GM12878 (cell line): ENCODE measurements around the gene CD300E. TPM values are rescaled to one million over a fixed set of nuclear protein-coding genes. Genes with fewer than 3 reads are reported as not detected.

Experiments used
- ATAC-seq: fragments of 200-7000 bp; cut with Tn5 transposase; 3 replicates; pipeline ENCODE4 v1.9.1; 2020; ENCODE audit warnings: mild to moderate bottlenecking, moderate library complexity
- BruUV-seq: library from RNA; stranded (reverse); fragments of 400-500 nt; replicated peaks from 2 replicates; lab custom pipeline; 2021; lab: Mats Ljungman, UMichigan
- CTCF ChIA-PET: fragments of 300-600 bp; sonication (Branson Sonifier 250); formaldehyde crosslinking; extraction: SDS; loops from one replicate; lab custom pipeline; 2021; ENCODE audit warnings: inconsistent platforms; lab: Yijun Ruan, JAX
- POLR2A ChIA-PET: fragments of 350-600 bp; formaldehyde crosslinking; extraction: SDS; loops from one replicate; lab custom pipeline; 2021; ENCODE audit warnings: inconsistent platforms; lab: Charles Lee
- RAD21 ChIA-PET: fragments of 300-600 bp; sonication (Branson Sonifier 250); formaldehyde crosslinking; loops from one replicate; lab custom pipeline; 2023; ENCODE audit warnings: antibody characterized with exemption; ENCODE audit not compliant: unreplicated experiment; lab: Charles Lee
- SMC1A ChIA-PET: fragments of 300-600 bp; sonication (Branson Sonifier 250); formaldehyde crosslinking; loops from one replicate; lab custom pipeline; 2023; ENCODE audit not compliant: unreplicated experiment, uncharacterized antibody; lab: Charles Lee
- DNase-seq: peaks from one replicate; pipeline ENCODE4 v3.0.0-alpha.2; 2011; ENCODE audit warnings: low read depth, low spot score
- FAIRE-seq: peaks from 3 replicates; lab custom pipeline; 2011; peaks lifted over from hg19 to GRCh38; lab: Jason Lieb, UNC
- H2AFZ ChIP-seq: 2 replicates; pipeline ENCODE4 v1.6.0; 2011; ENCODE audit warnings: low read depth, low read length, control low read depth; ENCODE audit not compliant: control insufficient read depth
- H3K27ac ChIP-seq: 2 replicates; pipeline ENCODE4 v1.5.1; 2011; ENCODE audit warnings: control low read depth; ENCODE audit not compliant: control insufficient read depth, insufficient read depth
- H3K27me3 ChIP-seq, 2 experiments: replicated peaks in 1 of 2; 2 replicates each; pipeline versions ENCODE4 v1.6.0 to v1.6.1; 2011; ENCODE audit warnings: low read length in 1 of 2; ENCODE audit not compliant: control insufficient read depth in 2 of 2, insufficient read depth in 2 of 2
- H3K36me3 ChIP-seq, 2 experiments: 2 replicates each; pipeline ENCODE4 v1.5.1; 2011; ENCODE audit warnings: low read length in 1 of 2; ENCODE audit not compliant: control insufficient read depth in 2 of 2, insufficient read depth in 2 of 2
- H3K4me1 ChIP-seq: 2 replicates; pipeline ENCODE4 v1.6.1; 2011; ENCODE audit warnings: mild to moderate bottlenecking, low read length, moderate library complexity, mixed read lengths; ENCODE audit not compliant: control insufficient read depth, insufficient read depth
- H3K4me2 ChIP-seq: 2 replicates; pipeline ENCODE4 v1.6.0; 2011; ENCODE audit warnings: control low read depth; ENCODE audit not compliant: control insufficient read depth, insufficient read depth
- H3K4me3 ChIP-seq: fragments of 200-600 bp; sonication (generic); 2 replicates; pipeline ENCODE4 v1.5.1; 2016
- H3K79me2 ChIP-seq: 2 replicates; pipeline ENCODE4 v1.6.0; 2011; ENCODE audit warnings: low read length; ENCODE audit not compliant: control insufficient read depth, insufficient read depth
- H3K9ac ChIP-seq: 2 replicates; pipeline ENCODE4 v1.8.0; 2011; ENCODE audit warnings: low read length, control low read depth, mixed read lengths; ENCODE audit not compliant: control insufficient read depth, insufficient read depth
- H3K9me3 ChIP-seq: replicated peaks from 3 replicates; pipeline ENCODE4 v1.5.1; 2011; ENCODE audit warnings: mild to moderate bottlenecking, low read length; ENCODE audit not compliant: control insufficient read depth, insufficient read depth
- H4K20me1 ChIP-seq: 2 replicates; pipeline ENCODE4 v1.6.0; 2011; ENCODE audit not compliant: control insufficient read depth, insufficient read depth
- CEBPB ChIP-seq, 2 experiments: fragments of 150-350 bp in 1 of 2; IDR thresholded peaks; 2 replicates each; pipeline ENCODE4 v1.6.1; 2012 to 2014; ENCODE audit warnings: low read depth in 2 of 2, low read length in 2 of 2, borderline replicate concordance in 1 of 2, inconsistent platforms in 1 of 2
- CHD1 ChIP-seq: IDR thresholded peaks from 2 replicates; pipeline ENCODE4 v1.6.1; 2012; ENCODE audit warnings: low read depth, low read length, improper control_type of control experiment
- CHD2 ChIP-seq: IDR thresholded peaks from 2 replicates; pipeline ENCODE4 v1.6.1; 2011; ENCODE audit warnings: low read depth, low read length, improper control_type of control experiment, borderline replicate concordance
- CREM ChIP-seq: IDR thresholded peaks from 2 replicates; pipeline ENCODE4 v1.6.1; 2014; ENCODE audit warnings: antibody characterized with exemption, low read depth
- DPF2 ChIP-seq: fragments of 450-650 bp; IDR thresholded peaks from 2 replicates; pipeline ENCODE4 v1.6.1; 2017; ENCODE audit warnings: mild to moderate bottlenecking
- EP300 ChIP-seq, 2 experiments: fragments of 150-350 bp in 1 of 2; IDR thresholded peaks; 2 replicates each; pipeline ENCODE4 v1.6.1; 2011 to 2012; ENCODE audit warnings: low read depth in 2 of 2, low read length in 2 of 2, borderline replicate concordance in 1 of 2, improper control_type of control experiment in 1 of 2, inconsistent platforms in 1 of 2; ENCODE audit not compliant: control insufficient read depth in 1 of 2
- GATAD2B ChIP-seq: fragments of 450-650 bp; conservative IDR thresholded peaks from 2 replicates; pipeline ENCODE4 v1.6.1; 2017; ENCODE audit warnings: low read depth, mild to moderate bottlenecking, moderate library complexity
- IKZF1 ChIP-seq: fragments of 450-650 bp; conservative IDR thresholded peaks from 2 replicates; pipeline ENCODE4 v1.6.1; 2017; ENCODE audit warnings: antibody characterized with exemption, mild to moderate bottlenecking
- IKZF2 ChIP-seq, 2 experiments: fragments of 450-650 bp; IDR thresholded peaks; 2 replicates each; pipeline ENCODE4 v1.6.1; 2017; ENCODE audit warnings: mild to moderate bottlenecking in 2 of 2, moderate library complexity in 2 of 2
- NBN ChIP-seq: fragments of 450-650 bp; IDR thresholded peaks from 2 replicates; pipeline ENCODE4 v1.6.1; 2016
- PKNOX1 ChIP-seq: fragments of 450-650 bp; IDR thresholded peaks from 2 replicates; pipeline ENCODE4 v1.6.1; 2016; ENCODE audit warnings: mild to moderate bottlenecking
- RAD51 ChIP-seq: fragments of 450-650 bp; IDR thresholded peaks from 2 replicates; pipeline ENCODE4 v1.6.1; 2016; ENCODE audit warnings: moderate library complexity, mild to moderate bottlenecking, inconsistent platforms
- RELB ChIP-seq: fragments of 450-650 bp; IDR thresholded peaks from 2 replicates; pipeline ENCODE4 v1.6.1; 2017; ENCODE audit warnings: low read depth, mild to moderate bottlenecking, moderate library complexity
- SMC3 ChIP-seq: IDR thresholded peaks from 2 replicates; pipeline ENCODE4 v1.6.1; 2011; ENCODE audit warnings: low read length, improper control_type of control experiment, borderline replicate concordance
- SRF ChIP-seq, 2 experiments: IDR thresholded peaks; 2 replicates each; pipeline ENCODE4 v1.6.1; 2011; ENCODE audit warnings: low read depth in 2 of 2, low read length in 2 of 2, mild to moderate bottlenecking in 1 of 2, moderate library complexity in 1 of 2
- TCF7 ChIP-seq: IDR thresholded peaks from 2 replicates; pipeline ENCODE4 v1.6.1; 2014; ENCODE audit warnings: antibody characterized with exemption, borderline replicate concordance
- ZBTB4 ChIP-seq: fragments of 450-650 bp; formaldehyde crosslinking; IDR thresholded peaks from 2 replicates; pipeline ENCODE4 v1.4.0; 2022; ENCODE audit warnings: mild to moderate bottlenecking, moderate library complexity
- WGBS: methylation state at CpG from one replicate; pipeline ENCODE4 v1.1.6; 2016; ENCODE audit warnings: low lambda C conversion rate; ENCODE audit not compliant: insufficient replicate concordance, insufficient coverage; ENCODE audit errors: missing lambda C conversion rate; 5-methylcytosine and 5-hydroxymethylcytosine counted together
- in situ Hi-C: fragments of 300-500 bp; cut with MboI; formaldehyde crosslinking; loops from 9 replicates; pipeline ENCODE4 v1.14.3; 2018; ENCODE audit warnings: mixed read lengths
- intact Hi-C: fragments of 100-400 bp; cut with micrococcal nuclease; formaldehyde crosslinking; loops from one replicate; pipeline ENCODE4 v1.14.2; 2022; ENCODE audit not compliant: unreplicated experiment
- polyA plus RNA-seq, 11 experiments: library from polyadenylated mRNA; depleted of rRNA in 4 of 11; unstranded in 6 of 11; stranded (reverse) in 5 of 11; fragments of >200 nt; fragmentation: Nextera tagmentation in 4 of 11; fragmentation: Illumina TruSeq in 1 of 11; extraction: Ambion mirVana in 4 of 11; extraction: Trizol in 1 of 11; gene quantifications; 1 replicate in 1 of 11; 2 replicates in 10 of 11; pipeline versions ENCODE4 v1.2.1 to v1.2.3, GENCODE V29; 2011 to 2016; ENCODE audit warnings: inconsistent platforms in 2 of 11, missing spikeins in 2 of 11, low read depth in 1 of 11
- total RNA-seq, 4 experiments: library from RNA; depleted of rRNA in 3 of 4; stranded (reverse); fragments of >200 nt in 3 of 4; fragmentation: Illumina TruSeq in 1 of 4; extraction: Trizol in 1 of 4; gene quantifications; 2 replicates each; pipeline versions ENCODE4 v1.2.1 to v1.2.3, GENCODE V29; 2013 to 2021

CD300E gene
- total and polyA plus RNA-seq, 10 of the 15 experiments (the other 5 are each of a cell fraction or from before 2014, with no cell fraction given): not detected

GRCh38 chr17:74635418-74635817, 11.9 kb upstream of the CD300E start:
- in situ Hi-C loops: no loop called here
- intact Hi-C loops: no loop called here
- Histone ChIP-seq H3K27ac (no peak overlapping the region), H2AFZ (no peak overlapping the region), H3K4me2 (no peak overlapping the region), H4K20me1 (no peaks in the 10 kb centered on the region; the same call in 1 of the 2 replicates), H3K4me3 (no peak overlapping the region), H3K36me3 (no peaks in the 10 kb centered on the region), H3K27me3 (peaks cover 0 to 2% of the 10 kb centered on the region in 2 experiments; a peak in 2 of 4 replicates), H3K79me2 (no peaks in the 10 kb centered on the region), H3K9ac (no peak overlapping the region), H3K9me3 (no peaks in the 10 kb centered on the region), H3K4me1 (peaks cover 37% of the 10 kb centered on the region)
- ATAC-seq: no peak; the same call in 1 of the 3 replicates
- no TSS peak for BruUV-seq
- POLR2A ChIA-PET: interaction anchor here (1.3 kb wide), 1 partner anchor 21 kb away, joined by 3 read pairs; no protein-coding TSS in a partner anchor
- no peak for FAIRE-seq
- 15% methylated on average over 13 of the region's 13 CpGs for WGBS
- CTCF ChIA-PET: interaction anchor here (0.5 to 4.0 kb wide), 7 partner anchors 10 to 145 kb away, joined by 3 to 12 read pairs (median 4); partner anchors contain the start of genes CD300LB and RAB37
- SMC1A ChIA-PET: interaction anchor here (0.6 to 1.5 kb wide), 4 partner anchors 68 to 266 kb away, joined by 3 to 5 read pairs (median 3); partner anchors contain the start of gene CD300H
- RAD21 ChIA-PET: interaction anchor here (0.6 to 2.6 kb wide), 4 partner anchors 24 to 102 kb away, joined by 3 to 10 read pairs (median 4); partner anchors contain the start of gene RAB37
- peak; percentile 55 for DNase-seq
- TF ChIP-seq RELB (peak; percentile 85), SMC3 (no peak), NBN (peak; percentile 84), PKNOX1 (peak; percentile 58), CHD2 (peak; percentile 45; the same call in 1 of the 2 replicates), TCF7 (no peak), CHD1 (no peak), SRF (IDR thresholded peaks at IDR 0.05; ENCODE audit: low read depth in 2 of 2, low read length in 2 of 2) (no peak), RAD51 (peak; percentile 49; the same call in 1 of the 2 replicates), CEBPB (IDR thresholded peaks at IDR 0.05; ENCODE audit: borderline replicate concordance in 1 of 2, low read depth in 2 of 2, low read length in 2 of 2) (no peak), DPF2 (0 out of 2 replicates have a peak, but pooled peaks have one; percentile 29), EP300 (IDR thresholded peaks at IDR 0.05; ENCODE audit: borderline replicate concordance in 1 of 2, control insufficient read depth in 1 of 2, low read depth in 2 of 2, low read length in 2 of 2) (0 out of 4 replicates have a peak, but pooled peaks of 1 of the 2 experiments have one; percentile 9), IKZF2 (IDR thresholded peaks at IDR 0.05) (peak; percentile 85 to 86; a peak in 3 of 4 replicates), ZBTB4 (no peak), CREM (no peak), IKZF1 (peak; percentile 81), GATAD2B (0 out of 2 replicates have a peak, but pooled peaks have one; percentile 44)
